ENCODE data around the gene FBXL7.

DNA sequence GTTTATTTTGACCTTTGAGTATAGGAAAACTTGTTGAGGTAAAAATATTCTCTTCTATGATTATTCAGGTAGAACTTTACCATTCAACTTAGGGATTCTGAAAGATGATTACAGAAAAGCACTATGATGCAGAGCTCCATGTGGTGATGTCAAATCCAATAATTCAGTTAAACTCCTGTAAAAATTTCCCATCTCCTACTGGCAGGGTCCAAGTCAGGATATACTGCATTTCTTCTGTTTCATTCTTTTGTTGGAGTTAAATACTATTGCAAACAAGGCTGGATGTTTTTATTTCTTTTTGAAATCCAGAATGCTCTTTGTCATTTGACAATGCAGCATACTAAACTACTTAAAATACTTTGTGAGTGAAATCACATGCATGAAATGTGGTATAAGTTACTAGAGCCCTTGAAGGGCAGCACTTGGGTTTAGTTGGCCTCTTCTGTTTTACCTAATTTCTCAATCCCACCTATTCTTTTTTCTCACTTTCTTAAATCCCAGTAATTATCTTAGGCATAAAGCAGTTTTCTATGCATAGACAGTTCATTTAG lies 204.5 kb downstream of the FBXL7 start:
- TF ChIP-seq, protein P1, sequence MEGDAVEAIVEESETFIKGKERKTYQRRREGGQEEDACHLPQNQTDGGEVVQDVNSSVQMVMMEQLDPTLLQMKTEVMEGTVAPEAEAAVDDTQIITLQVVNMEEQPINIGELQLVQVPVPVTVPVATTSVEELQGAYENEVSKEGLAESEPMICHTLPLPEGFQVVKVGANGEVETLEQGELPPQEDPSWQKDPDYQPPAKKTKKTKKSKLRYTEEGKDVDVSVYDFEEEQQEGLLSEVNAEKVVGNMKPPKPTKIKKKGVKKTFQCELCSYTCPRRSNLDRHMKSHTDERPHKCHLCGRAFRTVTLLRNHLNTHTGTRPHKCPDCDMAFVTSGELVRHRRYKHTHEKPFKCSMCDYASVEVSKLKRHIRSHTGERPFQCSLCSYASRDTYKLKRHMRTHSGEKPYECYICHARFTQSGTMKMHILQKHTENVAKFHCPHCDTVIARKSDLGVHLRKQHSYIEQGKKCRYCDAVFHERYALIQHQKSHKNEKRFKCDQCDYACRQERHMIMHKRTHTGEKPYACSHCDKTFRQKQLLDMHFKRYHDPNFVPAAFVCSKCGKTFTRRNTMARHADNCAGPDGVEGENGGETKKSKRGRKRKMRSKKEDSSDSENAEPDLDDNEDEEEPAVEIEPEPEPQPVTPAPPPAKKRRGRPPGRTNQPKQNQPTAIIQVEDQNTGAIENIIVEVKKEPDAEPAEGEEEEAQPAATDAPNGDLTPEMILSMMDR (IDR thresholded peaks at IDR 0.05; ENCODE audit: low read depth, low read length, poor library complexity, severe bottlenecking): no peak
- no peak for TF ChIP-seq EZH2phosphoT487 (IDR thresholded peaks at IDR 0.05; ENCODE audit: borderline replicate concordance, low read length)
